CD1c-positive myeloid dendritic cell (primary cell): Measurements from ENCODE around the gene ALS2.
"Not testable (repeated sequence)": the region's sequence is repeated elsewhere in the genome, so short reads cannot be mapped to it uniquely, and the experiment has no call there.

Experiments
- DNase-seq: peaks from one replicate; pipeline ENCODE4 v3.0.0-alpha.2; 2016; ENCODE audit errors: extremely low spot score

The ALS2 gene

GRCh38 chr2:201674794-201675193 is 105.9 kb downstream of the ALS2 start:
- no peak for DNase-seq

GRCh38 chr2:201674298-201674697 is 106.4 kb downstream of the ALS2 start:
- no peak for DNase-seq

DNA sequence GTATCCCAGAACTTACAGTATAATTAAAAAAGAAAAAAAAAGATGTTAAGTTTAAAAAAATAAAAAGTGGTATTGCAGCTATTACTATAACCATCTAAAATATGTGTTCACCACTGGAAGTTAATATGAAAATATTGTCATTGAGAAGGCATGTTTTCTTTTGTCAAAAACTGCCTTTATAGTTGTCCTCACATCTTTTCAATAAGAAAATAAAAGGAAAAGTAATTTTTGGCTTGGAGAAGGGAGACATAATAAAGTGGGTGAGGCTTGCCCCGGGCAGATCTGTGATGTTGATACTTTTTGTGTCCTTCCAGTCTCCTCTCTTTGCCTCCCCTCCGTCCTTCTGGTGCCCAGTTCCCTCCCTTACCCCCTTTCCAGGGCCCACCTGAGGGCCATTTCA is 107.2 kb downstream of the ALS2 start:
- DNase-seq = no peak

- DNase-seq = not testable (repeated sequence)
Measured at GRCh38 chr2:201671205-201671604, 109.5 kb downstream of the ALS2 start.

- no peak for DNase-seq
Measured at GRCh38 chr2:201669865-201670264, 110.9 kb downstream of the ALS2 start.

DNA sequence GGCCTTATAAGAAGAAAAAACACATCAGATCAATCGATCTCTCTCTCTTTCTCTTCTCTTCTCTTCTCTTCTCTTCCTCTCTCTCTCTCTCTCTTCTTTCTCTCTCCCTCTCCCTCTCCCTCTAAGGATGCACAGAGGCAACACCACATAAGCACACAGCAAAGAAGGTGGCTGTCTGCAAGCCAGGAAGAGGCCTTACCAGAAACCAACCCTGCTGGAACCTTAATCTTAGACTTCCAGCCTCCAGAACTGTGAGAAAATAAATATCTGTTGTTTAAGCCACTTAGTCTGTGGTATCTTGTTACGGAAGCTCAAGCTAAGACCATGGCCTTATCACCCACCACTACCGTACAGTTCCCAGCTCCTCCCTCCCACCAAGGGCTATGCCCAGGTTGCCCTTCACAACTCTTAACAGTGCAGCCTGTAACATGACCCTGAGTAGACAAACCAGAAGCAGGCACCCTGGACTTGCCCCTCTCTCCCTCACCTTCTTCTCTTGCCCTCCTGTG is 112.3 kb downstream of the ALS2 start:
- DNase-seq = no peak

- no peak for DNase-seq
Measured at GRCh38 chr2:201664334-201664733, 116.4 kb downstream of the ALS2 start.

DNA sequence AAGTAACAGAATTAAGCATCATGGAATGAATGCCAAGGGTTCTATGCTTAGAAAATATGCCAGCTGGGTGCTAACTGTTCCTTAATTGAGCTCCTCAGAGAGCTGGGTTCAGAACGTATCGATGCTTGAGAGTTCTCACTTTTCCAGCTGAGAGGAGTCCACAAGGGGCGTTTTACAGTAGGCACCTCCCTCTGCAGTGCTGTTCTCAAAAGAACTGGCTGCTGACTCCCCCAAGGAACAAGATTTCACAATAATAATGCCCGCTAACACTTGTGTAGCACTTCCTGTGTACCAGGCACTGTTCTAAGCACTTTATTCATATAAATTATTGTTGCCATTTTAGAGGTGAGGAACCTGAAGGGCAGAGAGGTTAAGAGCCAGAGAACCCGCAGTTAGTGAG is 119.4 kb downstream of the ALS2 start:
- no peak for DNase-seq

DNA sequence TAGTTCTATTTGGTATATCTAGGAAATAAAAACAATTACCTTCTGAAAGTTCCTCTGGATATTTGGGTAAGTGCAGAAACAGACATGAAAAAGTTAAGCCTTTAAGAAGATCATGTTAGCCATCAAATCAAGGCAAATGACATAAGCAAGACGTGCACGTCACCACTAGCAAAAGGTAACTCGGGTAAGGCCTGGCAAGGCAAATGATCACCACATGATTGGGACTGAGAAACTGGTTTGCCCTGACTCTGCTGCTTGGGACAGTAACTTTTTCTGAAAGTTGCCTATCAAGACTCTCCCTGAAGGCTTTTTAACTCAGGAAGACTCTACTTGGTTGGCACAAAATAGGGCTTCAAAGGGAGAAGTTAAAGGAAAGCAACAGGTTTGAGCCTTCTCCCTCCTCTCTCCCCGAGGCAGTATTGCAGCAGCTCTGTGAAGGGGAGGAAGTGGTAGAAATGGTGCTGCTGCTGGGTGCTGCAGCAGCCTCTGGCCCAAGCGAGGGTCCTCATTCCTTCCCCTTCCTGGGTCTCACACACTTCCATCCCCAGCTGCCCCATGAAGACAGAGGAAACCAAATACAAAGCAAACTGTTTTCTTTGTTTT is 120.3 kb downstream of the ALS2 start:
- DNase-seq = no peak

- no peak for DNase-seq
Measured at GRCh38 chr2:201656740-201657139, 124.0 kb downstream of the ALS2 start.

DNA sequence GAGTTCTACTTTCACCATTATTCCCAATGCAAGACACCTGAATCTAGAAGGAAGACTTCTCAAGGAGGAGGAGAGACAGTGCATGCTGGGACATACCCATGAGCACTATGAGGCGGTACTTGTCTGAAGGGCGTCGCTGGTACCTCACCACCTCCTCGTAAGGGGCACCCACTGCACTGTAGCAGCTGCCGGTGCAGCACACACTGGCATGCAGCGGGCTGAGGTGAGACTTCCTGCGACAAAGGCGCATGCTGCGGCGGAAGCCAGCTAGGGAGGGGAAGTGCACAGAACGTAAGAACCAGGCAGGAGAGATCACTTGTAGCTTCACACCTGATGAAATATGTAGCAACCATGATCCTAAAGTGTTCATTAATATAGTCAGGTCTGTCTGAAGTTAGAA is 124.6 kb downstream of the ALS2 start:
- DNase-seq = no peak

- DNase-seq = no peak
Measured at GRCh38 chr2:201654616-201655384, 125.9 kb downstream of the ALS2 start.

DNA sequence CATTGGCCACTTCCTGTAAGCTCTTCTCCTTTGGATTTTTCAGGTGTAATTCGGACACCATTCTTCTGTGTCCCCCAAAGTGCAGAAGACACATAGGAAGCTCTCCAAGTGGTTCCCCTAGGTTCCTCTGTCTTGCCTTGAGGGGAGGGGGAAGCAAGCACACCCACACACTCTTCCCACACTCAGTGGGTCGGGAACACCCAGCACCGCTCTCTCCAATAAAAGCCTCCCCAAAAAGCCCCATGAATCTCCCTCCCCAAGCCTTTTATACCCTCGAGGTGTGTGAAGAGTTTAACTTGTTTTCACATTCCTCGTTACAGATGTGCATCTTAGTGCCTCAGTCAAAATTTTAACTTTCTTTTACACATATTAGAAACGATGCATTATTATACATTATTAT is 127.5 kb downstream of the ALS2 start:
- no peak for DNase-seq
